IPS-18a (cell line): ENCODE results near the gene TRIM46.
"Not testable (repeated sequence)": the region's sequence is repeated elsewhere in the genome, so short reads cannot be mapped to it uniquely, and the experiment has no call there.

Source experiments
- H3K27ac ChIP-seq: one replicate; pipeline ENCODE4 v1.5.1; 2013; ENCODE audit warnings: low read length
- H3K27me3 ChIP-seq: one replicate; pipeline ENCODE4 v1.6.1; 2013; ENCODE audit warnings: mild to moderate bottlenecking, low read length; ENCODE audit not compliant: control insufficient read depth, insufficient read depth
- H3K36me3 ChIP-seq: one replicate; pipeline ENCODE4 v1.6.1; 2013; ENCODE audit warnings: low read depth, low read length; ENCODE audit not compliant: control insufficient read depth
- H3K4me1 ChIP-seq: one replicate; pipeline ENCODE4 v1.6.1; 2013; ENCODE audit warnings: low read depth, low read length; ENCODE audit not compliant: control insufficient read depth
- H3K4me3 ChIP-seq: one replicate; pipeline ENCODE4 v1.5.1; 2013; ENCODE audit warnings: low read length
- H3K9ac ChIP-seq: one replicate; pipeline ENCODE4 v1.6.1; 2013; ENCODE audit warnings: mild to moderate bottlenecking, low read length, moderate library complexity
- H3K9me3 ChIP-seq: one replicate; pipeline ENCODE4 v1.6.1; 2013; ENCODE audit warnings: low read depth, low read length; ENCODE audit not compliant: control insufficient read depth

TRIM46 gene

DNA sequence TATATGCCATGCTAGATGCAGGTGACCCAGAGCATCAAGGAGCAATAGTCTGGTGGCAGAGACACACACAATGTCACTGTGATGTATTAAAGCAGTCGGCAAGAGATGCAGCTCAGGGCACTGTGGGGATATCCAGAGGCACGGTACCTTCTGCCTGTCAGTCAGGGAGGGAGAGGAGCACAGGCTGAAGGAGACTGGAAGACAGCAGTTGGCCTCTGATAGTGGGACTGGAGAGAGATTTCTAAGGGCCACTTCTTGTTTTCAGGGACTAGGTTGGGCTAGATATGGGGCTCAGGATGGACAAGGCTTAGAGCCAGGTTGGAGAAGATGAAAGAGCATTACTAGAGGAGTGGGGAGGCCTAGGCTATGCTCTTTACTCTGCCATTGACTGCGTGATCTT, 57.7 kb downstream of the TRIM46 start:
- H3K36me3 ChIP-seq, H3K9ac ChIP-seq, H3K27ac ChIP-seq: not testable (repeated sequence)

GRCh38 chr1:155232001-155232978, 58.6 kb downstream of the TRIM46 start:
- not testable (repeated sequence) for H3K36me3 ChIP-seq, H3K9me3 ChIP-seq, H3K27ac ChIP-seq, H3K27me3 ChIP-seq, H3K9ac ChIP-seq, H3K4me3 ChIP-seq, H3K4me1 ChIP-seq

More for the DNA sequence above, 57.7 kb downstream of the TRIM46 start:
- not testable (repeated sequence) for H3K4me1 ChIP-seq, H3K4me3 ChIP-seq, H3K9me3 ChIP-seq, H3K27me3 ChIP-seq

GRCh38 chr1:155233502-155233901, 59.9 kb downstream of the TRIM46 start:
- not testable (repeated sequence) for H3K9ac ChIP-seq, H3K36me3 ChIP-seq

More at GRCh38 chr1:155233502-155233901, 59.9 kb downstream of the TRIM46 start:
- H3K9me3 ChIP-seq, H3K4me3 ChIP-seq, H3K4me1 ChIP-seq, H3K27ac ChIP-seq, H3K27me3 ChIP-seq: not testable (repeated sequence)
